HG03432 (cell line): ENCODE data around the gene KRTAP20-3.

ENCODE experiments used
- ATAC-seq: cut with Tn5 transposase; IDR thresholded peaks from one replicate; pipeline ENCODE4 v1.9.1; 2021; ENCODE audit warnings: mild to moderate bottlenecking, moderate library complexity; ENCODE audit not compliant: unreplicated experiment

Gene KRTAP20-3

GRCh38 chr21:30676737-30677136, 34.1 kb downstream of the KRTAP20-3 start:
- no peak for ATAC-seq

- ATAC-seq = no peak
These were observed 37.9 kb downstream of the KRTAP20-3 start for GRCh38 chr21:30680586-30680985.

- ATAC-seq = no peak
These were observed 41.8 kb downstream of the KRTAP20-3 start for GRCh38 chr21:30684506-30684905.

- no peak for ATAC-seq
These were observed 47.2 kb downstream of the KRTAP20-3 start for GRCh38 chr21:30689822-30690221.
